Right lobe of liver (tissue), 6 donors: ENCODE measurements around the gene EPOP. TPM values are rescaled to one million over a fixed set of nuclear protein-coding genes. Genes with fewer than 3 reads are reported as not detected.
"Not testable (repeated sequence)": the region's sequence is repeated elsewhere in the genome, so short reads cannot be mapped to it uniquely, and the experiment has no call there.

ENCODE experiments used
- ATAC-seq, 4 donors: fragments of 200-7000 bp; cut with Tn5 transposase; one replicate each; pipeline ENCODE4 v1.9.1; 2020; ENCODE audit warnings: mild to moderate bottlenecking in 4 of 4, moderate library complexity in 4 of 4
- DNase-seq, 3 donors: peaks; one replicate each; pipeline ENCODE4 v3.0.0-alpha.2; 2020
- H3K27ac ChIP-seq, 3 donors: fragments of 200-600 bp; one replicate each; pipeline ENCODE4 v1.8.0; 2022
- H3K27me3 ChIP-seq, 2 donors: fragments of 200-600 bp; one replicate each; pipeline ENCODE4 v1.8.0; 2022
- H3K36me3 ChIP-seq, 4 donors: fragments of 200-600 bp; sonication (generic) in 1 of 4; one replicate each; pipeline versions ENCODE4 v1.5.1 to v1.8.0; 2017 to 2022; ENCODE audit warnings: control low read depth in 1 of 4
- H3K4me1 ChIP-seq, 4 donors: fragments of 200-600 bp; sonication (generic) in 1 of 4; one replicate each; pipeline versions ENCODE4 v1.5.1 to v1.8.0; 2017 to 2022; ENCODE audit warnings: control low read depth in 1 of 4
- H3K4me3 ChIP-seq, 3 donors: fragments of 200-600 bp; one replicate each; pipeline ENCODE4 v1.8.0; 2022
- H3K9me3 ChIP-seq, 4 donors: fragments of 200-600 bp; sonication (generic) in 1 of 4; one replicate each; pipeline versions ENCODE4 v1.5.1 to v1.8.0; 2017 to 2022; ENCODE audit warnings: control low read depth in 1 of 4
- CTCF ChIP-seq, 4 donors: fragments of 200-600 bp in 3 of 4; fragments of 450-650 bp in 1 of 4; IDR thresholded peaks; one replicate each; pipeline versions ENCODE4 v1.5.1 to v1.8.0; 2016 to 2022; ENCODE audit warnings: antibody characterized with exemption in 4 of 4, mild to moderate bottlenecking in 2 of 4
- POLR2A ChIP-seq: fragments of 450-650 bp; IDR thresholded peaks from one replicate; pipeline ENCODE4 v1.6.1; 2017; ENCODE audit warnings: antibody characterized with exemption, mild to moderate bottlenecking
- WGBS: methylation state at CpG from one replicate; pipeline ENCODE4 v1.1.6; 2018; ENCODE audit warnings: low coverage, low lambda C conversion rate; ENCODE audit not compliant: insufficient coverage; ENCODE audit errors: missing lambda C conversion rate; 5-methylcytosine and 5-hydroxymethylcytosine counted together
- intact Hi-C, 2 donors: fragments of 100-400 bp; cut with DNase I; formaldehyde crosslinking; loops; one replicate each; pipeline versions ENCODE4 v1.11.2 to v1.14.1; 2022
- total RNA-seq, 6 experiments: library from RNA; depleted of rRNA in 2 of 6; stranded (reverse); fragments of >200 nt in 2 of 6; fragmentation: NEBNext Ultra II Directional in 3 of 6; extraction: Animal tissue kit (Norgen Biotek cat#: 25700) in 3 of 6; gene quantifications; one replicate each; pipeline versions ENCODE4 v1.1.0 to v1.2.4, GENCODE V29; 2016 to 2023
- donor health status: DM: no; HTN: yes; CAD: no.
- donor health status: DM: no; HTN: no; CAD: no.
- donor health status: DM: no; HTN: no; CAD: no.
- donor health status: DM: no; HTN: yes; CAD: no.
- donor health status: DM: no; HTN: yes; CAD: no.

Gene EPOP
- total RNA-seq, 6 experiments from 2014 or later, result 1.1 to 6.0 (median 3.0) TPM

GRCh38 chr17:38656959-38657823, 17.6 kb downstream of the EPOP start:
- H3K4me1 ChIP-seq, result no peaks in the 10 kb centered on the region
- intact Hi-C loops, result loop anchor here in 1 of 2 donors (5.0 kb wide), 1 partner anchor 165 kb away; no protein-coding TSS in a partner anchor
- H3K27me3 ChIP-seq, result no peaks in the 10 kb centered on the region
- no peak overlapping the region for H3K27ac ChIP-seq
- no peaks in the 10 kb centered on the region for H3K36me3 ChIP-seq
- ATAC-seq (peak in 1 of 4 donors; percentile 42), DNase-seq (no peak)
- no peak for TF ChIP-seq CTCF (IDR thresholded peaks at IDR 0.05)
- TF ChIP-seq POLR2A, result no peak
- H3K4me3 ChIP-seq, result no peak overlapping the region
- 65% methylated on average over 21 of the region's 27 CpGs for WGBS
- H3K9me3 ChIP-seq, result no peaks in the 10 kb centered on the region

GRCh38 chr17:38654411-38655398, 20.1 kb downstream of the EPOP start:
- intact Hi-C loops, result loop anchor here in 1 of 2 donors (5.0 kb wide), 1 partner anchor 162 kb away; no protein-coding TSS in a partner anchor

GRCh38 chr17:38653679-38654078, 21.1 kb downstream of the EPOP start:
- TF ChIP-seq POLR2A, result no peak
- no peak for TF ChIP-seq CTCF (IDR thresholded peaks at IDR 0.05)
- Histone ChIP-seq H3K9me3 (no peaks in the 10 kb centered on the region), H3K36me3 (no peaks in the 10 kb centered on the region), H3K4me3 (no peak overlapping the region), H3K27ac (no peak overlapping the region), H3K4me1 (no peaks in the 10 kb centered on the region), H3K27me3 (no peaks in the 10 kb centered on the region)
- ATAC-seq (no peak), DNase-seq (peak in 1 of 3 donors; percentile 1)
- WGBS, result 83% methylated on average over 2 of the region's 5 CpGs
- intact Hi-C loops, result no loop called here

More at GRCh38 chr17:38654411-38655398, 20.1 kb downstream of the EPOP start:
- no peaks in the 10 kb centered on the region for H3K27me3 ChIP-seq
- H3K9me3 ChIP-seq, result no peaks in the 10 kb centered on the region
- TF ChIP-seq POLR2A, result no peak
- no peak for TF ChIP-seq CTCF (IDR thresholded peaks at IDR 0.05)
- 36% methylated on average over 10 of the region's 21 CpGs for WGBS
- no peak overlapping the region for H3K4me3 ChIP-seq
- H3K4me1 ChIP-seq, result no peaks in the 10 kb centered on the region
- no peaks in the 10 kb centered on the region for H3K36me3 ChIP-seq
- ATAC-seq, result no peak
- peak in 1 of 3 donors; percentile 19 for DNase-seq
- no peak overlapping the region for H3K27ac ChIP-seq

GRCh38 chr17:38653230-38653629, 21.5 kb downstream of the EPOP start:
- Histone ChIP-seq H3K27ac (no peak overlapping the region), H3K4me1 (no peaks in the 10 kb centered on the region), H3K9me3 (no peaks in the 10 kb centered on the region), H3K27me3 (no peaks in the 10 kb centered on the region), H3K4me3 (no peak overlapping the region), H3K36me3 (no peaks in the 10 kb centered on the region)
- no peak for TF ChIP-seq POLR2A
- no peak for TF ChIP-seq CTCF (IDR thresholded peaks at IDR 0.05)
- peak in 1 of 3 donors; percentile 8 for DNase-seq
- ATAC-seq, result no peak
- intact Hi-C loops, result no loop called here
- 80% methylated on average over 1 of the region's 1 CpG for WGBS

- H3K4me3 ChIP-seq, H3K27me3 ChIP-seq, H3K4me1 ChIP-seq, H3K27ac ChIP-seq, ATAC-seq, intact Hi-C loops, DNase-seq, H3K36me3 ChIP-seq, H3K9me3 ChIP-seq: not testable (repeated sequence)
- WGBS, result 92% methylated on average over 10 of the region's 11 CpGs
These were observed 24.0 kb downstream of the EPOP start for GRCh38 chr17:38650653-38651173.
